ENCODE measurements around the gene PSMB9.

DNA sequence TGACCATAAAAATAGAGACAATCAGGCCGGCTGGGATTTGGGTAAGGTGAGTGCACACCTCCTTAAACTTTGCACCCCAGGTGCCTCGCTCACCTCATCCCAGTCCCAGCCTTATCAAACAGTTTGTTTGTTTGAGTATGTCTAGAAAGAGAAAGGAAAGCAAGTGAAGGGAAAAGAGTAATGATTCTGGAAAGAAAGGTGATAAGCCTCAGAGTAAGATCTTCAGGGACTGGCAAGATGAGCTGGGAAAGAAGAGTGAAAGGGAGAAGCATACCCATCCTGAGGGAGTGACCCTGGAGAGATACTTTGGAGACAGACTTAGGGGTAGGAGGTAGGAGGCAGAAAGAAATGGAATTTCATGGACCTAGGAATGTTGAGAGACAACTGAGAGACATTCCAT, 17.1 kb upstream of the PSMB9 start:
- TF ChIP-seq, protein P1, sequence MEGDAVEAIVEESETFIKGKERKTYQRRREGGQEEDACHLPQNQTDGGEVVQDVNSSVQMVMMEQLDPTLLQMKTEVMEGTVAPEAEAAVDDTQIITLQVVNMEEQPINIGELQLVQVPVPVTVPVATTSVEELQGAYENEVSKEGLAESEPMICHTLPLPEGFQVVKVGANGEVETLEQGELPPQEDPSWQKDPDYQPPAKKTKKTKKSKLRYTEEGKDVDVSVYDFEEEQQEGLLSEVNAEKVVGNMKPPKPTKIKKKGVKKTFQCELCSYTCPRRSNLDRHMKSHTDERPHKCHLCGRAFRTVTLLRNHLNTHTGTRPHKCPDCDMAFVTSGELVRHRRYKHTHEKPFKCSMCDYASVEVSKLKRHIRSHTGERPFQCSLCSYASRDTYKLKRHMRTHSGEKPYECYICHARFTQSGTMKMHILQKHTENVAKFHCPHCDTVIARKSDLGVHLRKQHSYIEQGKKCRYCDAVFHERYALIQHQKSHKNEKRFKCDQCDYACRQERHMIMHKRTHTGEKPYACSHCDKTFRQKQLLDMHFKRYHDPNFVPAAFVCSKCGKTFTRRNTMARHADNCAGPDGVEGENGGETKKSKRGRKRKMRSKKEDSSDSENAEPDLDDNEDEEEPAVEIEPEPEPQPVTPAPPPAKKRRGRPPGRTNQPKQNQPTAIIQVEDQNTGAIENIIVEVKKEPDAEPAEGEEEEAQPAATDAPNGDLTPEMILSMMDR (IDR thresholded peaks at IDR 0.05 in 4 of 5, conservative IDR thresholded peaks at IDR 0.05 in 1 of 5) = no peak
- no peak for TF ChIP-seq POLR2A (IDR thresholded peaks at IDR 0.05)
